HEK293 (cell line): ENCODE data around the gene NINL.

Source experiments
- CTCF ChIA-PET: fragments of 350-600 bp; formaldehyde crosslinking; extraction: SDS; loops from one replicate; lab custom pipeline; 2021; ENCODE audit warnings: antibody characterized with exemption; lab: Yijun Ruan, JAX
- POLR2A ChIA-PET: fragments of 300-600 bp; formaldehyde crosslinking; extraction: SDS; loops from one replicate; lab custom pipeline; 2020; ENCODE audit warnings: antibody characterized with exemption, inconsistent platforms; lab: Yijun Ruan, JAX
- H3K27ac ChIP-seq: fragments of 200-500 bp; sonication (Bioruptor generic); 2 replicates; pipeline ENCODE4 v1.5.1; 2014; ENCODE audit warnings: low read depth, low read length, control low read depth, inconsistent platforms; ENCODE audit errors: extremely low read depth
- H3K36me3 ChIP-seq, 2 experiments: fragments of 200-500 bp in 1 of 2; sonication (Bioruptor generic) in 1 of 2; 1 replicate in 1 of 2; 2 replicates in 1 of 2; pipeline ENCODE4 v1.5.1; 2014 to 2017; ENCODE audit warnings: inconsistent platforms in 2 of 2, low read length in 2 of 2; ENCODE audit not compliant: control insufficient read depth in 2 of 2, insufficient read depth in 1 of 2
- H3K4me1 ChIP-seq: fragments of 200-500 bp; sonication (Bioruptor generic); 2 replicates; pipeline ENCODE4 v1.5.1; 2014; ENCODE audit warnings: mild to moderate bottlenecking, low read length, inconsistent platforms; ENCODE audit not compliant: control insufficient read depth, insufficient read depth
- H3K4me3 ChIP-seq: 2 replicates; pipeline ENCODE4 v1.5.1; 2011; ENCODE audit warnings: low read depth, mild to moderate bottlenecking, control low read depth, low read length, moderate library complexity
- H3K9me3 ChIP-seq: fragments of 200-500 bp; sonication (Bioruptor generic); 2 replicates; pipeline ENCODE4 v1.5.1; 2014; ENCODE audit warnings: low read depth, low read length, inconsistent platforms; ENCODE audit not compliant: control insufficient read depth, insufficient read depth
- BCL11A ChIP-seq: fragments of 450-650 bp; formaldehyde crosslinking; IDR thresholded peaks from 2 replicates; pipeline ENCODE4 v1.5.1; 2016; ENCODE audit warnings: low read depth, missing biosample characterization, missing genetic modification characterization
- BCL11B ChIP-seq: fragments of 450-650 bp; formaldehyde crosslinking; IDR thresholded peaks from 2 replicates; pipeline ENCODE4 v1.5.1; 2016; ENCODE audit warnings: low read depth, missing biosample characterization, missing genetic modification characterization
- ELK4 ChIP-seq: IDR thresholded peaks from 2 replicates; pipeline ENCODE4 v1.6.1; 2011; ENCODE audit warnings: mild to moderate bottlenecking, low read depth, low read length, borderline replicate concordance
- GLI2 ChIP-seq: fragments of 450-650 bp; formaldehyde crosslinking; IDR thresholded peaks from 2 replicates; pipeline ENCODE4; 2017; ENCODE audit warnings: missing biosample characterization, missing genetic modification characterization, low read depth, borderline replicate concordance
- KLF1 ChIP-seq: fragments of 450-650 bp; formaldehyde crosslinking; IDR thresholded peaks from 2 replicates; pipeline ENCODE4 v1.5.1; 2016; ENCODE audit warnings: missing biosample characterization, missing genetic modification characterization
- MYNN ChIP-seq: fragments of 450-650 bp; formaldehyde crosslinking; IDR thresholded peaks from 2 replicates; pipeline ENCODE4 v1.5.1; 2016; ENCODE audit warnings: missing biosample characterization, missing genetic modification characterization, borderline replicate concordance
- ZNF155 ChIP-seq: fragments of 450-650 bp; formaldehyde crosslinking; IDR thresholded peaks from 2 replicates; pipeline ENCODE4 v1.5.1; 2016; ENCODE audit warnings: missing biosample characterization, missing genetic modification characterization
- ZNF157 ChIP-seq: fragments of 450-650 bp; formaldehyde crosslinking; IDR thresholded peaks from 2 replicates; pipeline ENCODE4 v1.5.1; 2016; ENCODE audit warnings: missing biosample characterization, missing genetic modification characterization
- ZNF18 ChIP-seq: fragments of 450-650 bp; formaldehyde crosslinking; IDR thresholded peaks from 2 replicates; pipeline ENCODE4 v1.5.1; 2016; ENCODE audit warnings: missing biosample characterization, missing genetic modification characterization
- ZNF221 ChIP-seq: fragments of 450-650 bp; formaldehyde crosslinking; IDR thresholded peaks from 2 replicates; pipeline ENCODE4 v1.5.1; 2017; ENCODE audit warnings: missing biosample characterization, missing genetic modification characterization, borderline replicate concordance
- ZNF239 ChIP-seq: fragments of 450-650 bp; formaldehyde crosslinking; IDR thresholded peaks from 2 replicates; pipeline ENCODE4 v1.5.1; 2016; ENCODE audit warnings: missing biosample characterization, missing genetic modification characterization
- ZNF248 ChIP-seq: fragments of 450-650 bp; formaldehyde crosslinking; IDR thresholded peaks from 2 replicates; pipeline ENCODE4 v1.5.1; 2017; ENCODE audit warnings: missing biosample characterization, missing genetic modification characterization
- ZNF292 ChIP-seq: fragments of 450-650 bp; formaldehyde crosslinking; IDR thresholded peaks from 2 replicates; pipeline ENCODE4 v1.5.1; 2016; ENCODE audit warnings: low read depth, missing biosample characterization, missing genetic modification characterization, borderline replicate concordance
- ZNF692 ChIP-seq: fragments of 450-650 bp; formaldehyde crosslinking; IDR thresholded peaks from 2 replicates; pipeline ENCODE4 v1.5.1; 2016; ENCODE audit warnings: missing biosample characterization, missing genetic modification characterization
- TF ChIP-seq, protein P1 (sequence below): fragments of 450-650 bp; formaldehyde crosslinking; optimal IDR thresholded peaks from 2 replicates; pipeline ENCODE3; 2016; ENCODE audit warnings: missing biosample characterization, mild to moderate bottlenecking, missing genetic modification characterization
- TF ChIP-seq, protein P2 (sequence below): fragments of 450-650 bp; formaldehyde crosslinking; IDR thresholded peaks from 2 replicates; pipeline ENCODE4 v1.5.0; 2017; ENCODE audit warnings: missing biosample characterization, missing genetic modification characterization, borderline replicate concordance

Gene NINL

GRCh38 chr20:25495189-25495824, 90.0 kb downstream of the NINL start:
- peaks cover 0 to 49% of the 10 kb centered on the region in 2 experiments; a peak in 2 of 3 replicates for H3K36me3 ChIP-seq
- POLR2A ChIA-PET, result no interaction called here
- H3K9me3 ChIP-seq, result no peaks in the 10 kb centered on the region
- H3K4me1 ChIP-seq, result no peaks in the 10 kb centered on the region
- H3K4me3 ChIP-seq, result no peak overlapping the region
- CTCF ChIA-PET, result no interaction called here
- TF ChIP-seq GLI2 (tag by site-specific recombination) (no peak), ZNF248 (no peak), ZNF18 (tag by site-specific recombination) (no peak), ZNF155 (tag by site-specific recombination) (no peak), ELK4 (no peak), ZNF157 (tag by site-specific recombination) (no peak), BCL11B (tag by site-specific recombination) (no peak), KLF1 (no peak), MYNN (no peak), ZNF292 (tag by site-specific recombination) (no peak), BCL11A (no peak)
- TF ChIP-seq, protein P1, sequence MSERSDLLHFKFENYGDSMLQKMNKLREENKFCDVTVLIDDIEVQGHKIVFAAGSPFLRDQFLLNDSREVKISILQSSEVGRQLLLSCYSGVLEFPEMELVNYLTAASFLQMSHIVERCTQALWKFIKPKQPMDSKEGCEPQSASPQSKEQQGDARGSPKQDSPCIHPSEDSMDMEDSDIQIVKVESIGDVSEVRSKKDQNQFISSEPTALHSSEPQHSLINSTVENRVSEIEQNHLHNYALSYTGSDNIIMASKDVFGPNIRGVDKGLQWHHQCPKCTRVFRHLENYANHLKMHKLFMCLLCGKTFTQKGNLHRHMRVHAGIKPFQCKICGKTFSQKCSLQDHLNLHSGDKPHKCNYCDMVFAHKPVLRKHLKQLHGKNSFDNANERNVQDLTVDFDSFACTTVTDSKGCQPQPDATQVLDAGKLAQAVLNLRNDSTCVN (tag by site-specific recombination), result no peak
- TF ChIP-seq, protein P2, sequence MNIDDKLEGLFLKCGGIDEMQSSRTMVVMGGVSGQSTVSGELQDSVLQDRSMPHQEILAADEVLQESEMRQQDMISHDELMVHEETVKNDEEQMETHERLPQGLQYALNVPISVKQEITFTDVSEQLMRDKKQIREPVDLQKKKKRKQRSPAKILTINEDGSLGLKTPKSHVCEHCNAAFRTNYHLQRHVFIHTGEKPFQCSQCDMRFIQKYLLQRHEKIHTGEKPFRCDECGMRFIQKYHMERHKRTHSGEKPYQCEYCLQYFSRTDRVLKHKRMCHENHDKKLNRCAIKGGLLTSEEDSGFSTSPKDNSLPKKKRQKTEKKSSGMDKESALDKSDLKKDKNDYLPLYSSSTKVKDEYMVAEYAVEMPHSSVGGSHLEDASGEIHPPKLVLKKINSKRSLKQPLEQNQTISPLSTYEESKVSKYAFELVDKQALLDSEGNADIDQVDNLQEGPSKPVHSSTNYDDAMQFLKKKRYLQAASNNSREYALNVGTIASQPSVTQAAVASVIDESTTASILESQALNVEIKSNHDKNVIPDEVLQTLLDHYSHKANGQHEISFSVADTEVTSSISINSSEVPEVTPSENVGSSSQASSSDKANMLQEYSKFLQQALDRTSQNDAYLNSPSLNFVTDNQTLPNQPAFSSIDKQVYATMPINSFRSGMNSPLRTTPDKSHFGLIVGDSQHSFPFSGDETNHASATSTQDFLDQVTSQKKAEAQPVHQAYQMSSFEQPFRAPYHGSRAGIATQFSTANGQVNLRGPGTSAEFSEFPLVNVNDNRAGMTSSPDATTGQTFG (tag by site-specific recombination), result no peak
- H3K27ac ChIP-seq, result no peak overlapping the region

DNA sequence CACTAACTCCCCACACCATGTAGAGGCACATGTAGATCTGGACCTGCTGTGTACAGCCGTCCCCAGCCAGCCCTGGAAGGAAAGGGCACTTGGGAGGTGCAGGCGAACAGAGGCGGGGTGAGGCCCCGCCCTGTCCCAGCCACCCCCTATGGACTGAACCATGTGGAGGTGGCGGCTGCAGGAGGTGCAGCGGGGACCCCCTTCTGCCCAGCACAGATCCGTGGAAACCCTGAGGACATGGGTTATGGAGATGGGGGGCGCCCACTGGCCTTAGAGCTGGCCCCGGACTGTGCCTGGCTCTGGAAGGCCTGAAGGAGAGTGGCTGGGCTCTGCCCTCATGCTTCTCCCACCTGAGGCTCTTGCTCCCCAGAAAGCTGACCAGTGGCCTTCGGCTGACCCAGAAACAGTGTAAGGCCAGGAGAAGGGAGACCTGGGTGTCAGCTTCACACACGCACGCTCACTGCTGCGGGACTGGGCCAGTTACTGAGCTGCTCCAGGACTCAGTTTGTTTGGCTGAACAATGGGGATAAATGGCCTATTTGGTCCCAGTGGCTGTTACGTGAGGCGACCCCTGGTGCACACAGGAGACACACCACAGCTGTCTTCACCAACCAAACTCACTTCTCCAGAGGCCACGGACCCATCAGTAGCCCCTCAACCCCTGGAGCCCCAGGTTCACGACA, 90.7 kb downstream of the NINL start:
- CTCF ChIA-PET, result no interaction called here
- H3K27ac ChIP-seq, result no peak overlapping the region
- POLR2A ChIA-PET, result no interaction called here
- TF ChIP-seq ZNF692 (tag by site-specific recombination) (no peak), ZNF239 (tag by site-specific recombination) (no peak), ZNF221 (tag by site-specific recombination) (no peak)
- no peaks in the 10 kb centered on the region for H3K9me3 ChIP-seq
- peaks cover 0 to 49% of the 10 kb centered on the region in 2 experiments; a peak in 2 of 3 replicates for H3K36me3 ChIP-seq
- H3K4me3 ChIP-seq, result no peak overlapping the region
- no peaks in the 10 kb centered on the region for H3K4me1 ChIP-seq
